Bronchial epithelial cell (primary cell): ENCODE results near the gene ANKRD36. TPM values are rescaled to one million over a fixed set of nuclear protein-coding genes. Genes with fewer than 3 reads are reported as not detected.
"Not testable (repeated sequence)": the region's sequence is repeated elsewhere in the genome, so short reads cannot be mapped to it uniquely, and the experiment has no call there.

Experiments
- DNase-seq: peaks from one replicate; pipeline ENCODE4 v3.0.0-alpha.2; 2010; ENCODE audit warnings: low read depth
- FAIRE-seq: peaks from 2 replicates; lab custom pipeline; 2011; peaks lifted over from hg19 to GRCh38; lab: Jason Lieb, UNC
- H3K27me3 ChIP-seq: 2 replicates; pipeline ENCODE4 v1.5.1; 2011; ENCODE audit warnings: low read length; ENCODE audit not compliant: control insufficient read depth, insufficient read depth
- H3K36me3 ChIP-seq: 2 replicates; pipeline ENCODE4 v1.5.1; 2011; ENCODE audit warnings: low read length; ENCODE audit not compliant: control insufficient read depth, insufficient read depth
- H3K4me3 ChIP-seq: 2 replicates; pipeline ENCODE4 v1.5.1; 2011; ENCODE audit warnings: mild to moderate bottlenecking, low read depth, low read length, control low read depth
- total RNA-seq: library from RNA; depleted of rRNA; stranded (reverse); fragments of >200 nt; gene quantifications from 2 replicates; pipeline ENCODE4 v1.2.1, GENCODE V29; 2014
- TF ChIP-seq, protein P1 (sequence below): IDR thresholded peaks from 2 replicates; pipeline ENCODE4 v1.5.1; 2011; ENCODE audit warnings: mild to moderate bottlenecking, moderate library complexity, low read length, control low read depth, inconsistent platforms; ENCODE audit not compliant: insufficient read depth, severe bottlenecking

ANKRD36 gene
- 11.0 and 14.0 TPM in 2 replicates for total RNA-seq

DNA sequence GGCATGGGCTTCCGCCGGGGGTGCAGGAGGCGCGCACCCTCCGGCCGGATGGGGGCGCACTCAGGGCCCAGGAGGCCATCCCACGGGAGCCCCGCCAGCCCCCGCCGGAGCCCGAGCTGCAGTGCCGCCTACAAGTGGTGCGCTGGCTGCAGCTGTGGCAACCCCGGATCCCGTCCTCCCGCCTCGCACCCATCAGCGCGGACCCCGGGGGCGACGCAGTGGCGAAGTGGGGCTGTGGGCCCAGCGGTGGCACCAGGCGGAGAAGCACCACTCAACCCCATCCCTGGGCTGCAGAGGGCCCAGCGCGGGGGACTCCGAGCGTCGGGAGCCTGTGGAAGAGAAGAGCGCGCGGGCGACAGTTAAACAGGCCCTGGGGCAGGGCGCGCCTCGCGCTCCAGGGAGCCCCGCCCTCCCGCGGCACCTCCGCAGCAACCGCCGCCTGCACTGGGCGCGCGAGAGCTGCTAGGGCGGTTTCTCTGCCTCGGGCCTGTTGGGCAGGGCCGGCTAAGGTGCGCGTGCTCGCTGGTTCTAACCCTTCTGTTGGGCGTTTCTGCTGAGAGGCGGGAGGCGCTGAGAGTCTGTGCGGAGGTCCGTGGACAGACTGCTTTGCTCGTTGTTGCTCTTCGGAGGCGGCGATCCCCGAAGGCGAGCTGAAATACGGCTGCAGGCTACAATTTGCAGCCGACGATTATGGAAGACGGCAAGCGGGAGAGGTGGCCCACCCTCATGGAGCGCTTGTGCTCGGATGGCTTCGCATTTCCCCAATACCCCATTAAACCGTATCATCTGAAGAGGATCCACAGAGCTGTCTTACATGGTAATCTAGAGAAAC, at the start of gene ANKRD36:
ANKRD36 (plus strand) TSS at position 104 of the 832 bp plus-strand sequence; CDS start at position 691, 587 bp downstream.
- not testable (repeated sequence) for FAIRE-seq, H3K27me3 ChIP-seq, H3K36me3 ChIP-seq
- H3K4me3 ChIP-seq, result peak within 1 kb of the TSS; percentile 64
- TF ChIP-seq, protein P1, sequence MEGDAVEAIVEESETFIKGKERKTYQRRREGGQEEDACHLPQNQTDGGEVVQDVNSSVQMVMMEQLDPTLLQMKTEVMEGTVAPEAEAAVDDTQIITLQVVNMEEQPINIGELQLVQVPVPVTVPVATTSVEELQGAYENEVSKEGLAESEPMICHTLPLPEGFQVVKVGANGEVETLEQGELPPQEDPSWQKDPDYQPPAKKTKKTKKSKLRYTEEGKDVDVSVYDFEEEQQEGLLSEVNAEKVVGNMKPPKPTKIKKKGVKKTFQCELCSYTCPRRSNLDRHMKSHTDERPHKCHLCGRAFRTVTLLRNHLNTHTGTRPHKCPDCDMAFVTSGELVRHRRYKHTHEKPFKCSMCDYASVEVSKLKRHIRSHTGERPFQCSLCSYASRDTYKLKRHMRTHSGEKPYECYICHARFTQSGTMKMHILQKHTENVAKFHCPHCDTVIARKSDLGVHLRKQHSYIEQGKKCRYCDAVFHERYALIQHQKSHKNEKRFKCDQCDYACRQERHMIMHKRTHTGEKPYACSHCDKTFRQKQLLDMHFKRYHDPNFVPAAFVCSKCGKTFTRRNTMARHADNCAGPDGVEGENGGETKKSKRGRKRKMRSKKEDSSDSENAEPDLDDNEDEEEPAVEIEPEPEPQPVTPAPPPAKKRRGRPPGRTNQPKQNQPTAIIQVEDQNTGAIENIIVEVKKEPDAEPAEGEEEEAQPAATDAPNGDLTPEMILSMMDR, result peak; percentile 53
- peak; percentile 49 for DNase-seq

DNA sequence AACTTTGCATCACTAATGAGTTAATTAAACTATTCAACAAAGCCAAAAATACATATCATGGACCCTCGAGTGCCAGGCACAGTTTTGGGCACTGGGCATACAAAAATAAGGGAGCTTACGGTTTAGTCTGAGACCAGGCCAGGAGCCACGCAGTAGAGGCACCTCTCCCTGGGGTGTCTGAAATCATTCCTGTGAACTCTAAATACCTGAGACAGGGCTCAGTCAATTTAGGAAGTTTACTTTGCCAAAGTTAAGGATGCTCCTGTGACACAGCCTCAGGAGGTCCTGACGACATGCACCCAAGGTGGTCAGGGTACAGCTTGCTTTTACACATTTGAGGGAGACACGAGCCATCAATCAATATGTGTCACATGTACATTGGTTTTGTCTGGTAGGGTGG, 46.9 kb upstream of the ANKRD36 start:
- H3K36me3 ChIP-seq, DNase-seq, H3K4me3 ChIP-seq, FAIRE-seq, H3K27me3 ChIP-seq: not testable (repeated sequence)

GRCh38 chr2:97067279-97068004, 45.5 kb upstream of the ANKRD36 start:
- H3K36me3 ChIP-seq, result no peaks in the 10 kb centered on the region
- DNase-seq, result no peak
- no peak for FAIRE-seq

GRCh38 chr2:97068074-97068473, 44.9 kb upstream of the ANKRD36 start:
- Histone ChIP-seq H3K4me3 (no peak overlapping the region), H3K27me3 (no peaks in the 10 kb centered on the region), H3K36me3 (no peaks in the 10 kb centered on the region)
- TF ChIP-seq, protein P1, result no peak
- FAIRE-seq, result no peak
- DNase-seq, result no peak

More at GRCh38 chr2:97067279-97068004, 45.5 kb upstream of the ANKRD36 start:
- Histone ChIP-seq H3K4me3 (no peak overlapping the region), H3K27me3 (no peaks in the 10 kb centered on the region)
- TF ChIP-seq, protein P1, result no peak

GRCh38 chr2:97068722-97069121, 44.2 kb upstream of the ANKRD36 start:
- H3K36me3 ChIP-seq, DNase-seq, H3K4me3 ChIP-seq, FAIRE-seq, H3K27me3 ChIP-seq: not testable (repeated sequence)

DNA sequence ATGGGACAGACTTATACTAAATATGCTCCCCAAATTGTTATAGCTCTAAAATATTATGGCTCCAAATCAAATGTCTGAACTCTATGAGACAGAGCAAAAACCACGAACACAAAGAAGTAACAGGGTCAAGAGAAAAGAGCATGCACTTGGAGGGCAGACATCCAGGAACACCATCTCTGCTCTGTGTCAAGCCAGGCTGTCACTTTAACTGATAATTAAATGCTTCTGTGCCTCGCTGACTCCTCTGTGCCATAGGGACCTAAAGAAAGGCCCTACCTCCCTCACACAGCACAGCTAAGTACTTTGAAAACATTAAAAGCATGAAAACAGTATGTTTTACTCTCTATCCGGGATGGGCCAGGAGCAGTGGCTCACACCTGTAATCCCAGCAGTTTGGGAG, 42.0 kb upstream of the ANKRD36 start:
- not testable (repeated sequence) for H3K4me3 ChIP-seq, H3K36me3 ChIP-seq, FAIRE-seq, H3K27me3 ChIP-seq, DNase-seq

GRCh38 chr2:97077213-97077612, 35.7 kb upstream of the ANKRD36 start:
- not testable (repeated sequence) for FAIRE-seq, DNase-seq, H3K4me3 ChIP-seq, H3K36me3 ChIP-seq, H3K27me3 ChIP-seq

GRCh38 chr2:97080855-97081254, 32.1 kb upstream of the ANKRD36 start:
- not testable (repeated sequence) for H3K27me3 ChIP-seq, FAIRE-seq, DNase-seq, H3K36me3 ChIP-seq, H3K4me3 ChIP-seq

GRCh38 chr2:97082206-97082605, 30.7 kb upstream of the ANKRD36 start:
- FAIRE-seq, H3K27me3 ChIP-seq, H3K4me3 ChIP-seq, H3K36me3 ChIP-seq: not testable (repeated sequence)
- peak; percentile 5 for DNase-seq

GRCh38 chr2:97083516-97083915, 29.4 kb upstream of the ANKRD36 start:
- FAIRE-seq, H3K4me3 ChIP-seq, DNase-seq, H3K27me3 ChIP-seq, H3K36me3 ChIP-seq: not testable (repeated sequence)

DNA sequence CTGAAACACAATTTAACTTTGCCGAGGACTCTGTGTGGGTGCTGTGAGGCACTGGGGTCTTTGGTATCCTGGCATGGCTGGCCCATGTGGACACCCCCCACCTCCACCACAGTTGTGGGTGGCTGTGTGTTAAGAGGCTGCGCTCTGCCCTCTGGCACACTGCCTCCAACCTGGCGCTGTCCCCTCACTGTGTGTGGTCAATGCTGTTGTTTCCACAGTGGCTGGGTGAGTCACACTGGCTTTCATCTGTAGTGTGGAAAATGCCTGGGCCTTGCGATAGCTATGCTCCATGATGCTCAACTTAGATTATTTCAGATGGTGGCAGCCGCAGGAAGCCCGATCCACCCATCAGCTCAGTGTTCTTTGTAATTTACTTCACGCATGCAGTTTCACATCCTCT, 27.9 kb upstream of the ANKRD36 start:
- H3K36me3 ChIP-seq, H3K4me3 ChIP-seq, H3K27me3 ChIP-seq, FAIRE-seq, DNase-seq: not testable (repeated sequence)
